H9 (cell line): Measurements from ENCODE around the gene HOXB8. TPM values are rescaled to one million over a fixed set of nuclear protein-coding genes. Genes with fewer than 3 reads are reported as not detected.

Source experiments
- DNase-seq: peaks from one replicate; pipeline ENCODE4 v3.0.0-alpha.2; 2017
- H2AFZ ChIP-seq: one replicate; pipeline ENCODE4 v1.6.1; 2013; ENCODE audit warnings: mild to moderate bottlenecking, low read length, control low read depth, moderate library complexity
- H2AK5ac ChIP-seq: 2 replicates; pipeline ENCODE4 v1.6.1; 2013; ENCODE audit warnings: low read length, control low read depth, mixed read lengths; ENCODE audit not compliant: insufficient read length
- H2BK120ac ChIP-seq: one replicate; pipeline ENCODE4 v1.6.1; 2013; ENCODE audit warnings: low read depth, mild to moderate bottlenecking, low read length, control low read depth, inconsistent platforms; ENCODE audit not compliant: poor library complexity, severe bottlenecking
- H2BK12ac ChIP-seq: 2 replicates; pipeline ENCODE4 v1.6.1; 2013; ENCODE audit warnings: low read length, control low read depth, mixed read lengths, low read depth; ENCODE audit not compliant: insufficient read length
- H2BK15ac ChIP-seq: 2 replicates; pipeline ENCODE4 v1.6.1; 2013; ENCODE audit warnings: low read depth, low read length, control low read depth
- H2BK20ac ChIP-seq: one replicate; pipeline ENCODE4 v1.6.1; 2013; ENCODE audit warnings: low read depth, mild to moderate bottlenecking, low read length, control low read depth, inconsistent platforms; ENCODE audit not compliant: poor library complexity, severe bottlenecking
- H2BK5ac ChIP-seq: 2 replicates; pipeline ENCODE4 v1.6.1; 2013; ENCODE audit warnings: low read length, control low read depth, mixed read lengths; ENCODE audit not compliant: insufficient read length
- H3K14ac ChIP-seq: 2 replicates; pipeline ENCODE4 v1.6.1; 2013; ENCODE audit warnings: low read length, control low read depth; ENCODE audit not compliant: insufficient read depth
- H3K18ac ChIP-seq: 2 replicates; pipeline ENCODE4 v1.6.1; 2013; ENCODE audit warnings: low read depth, mild to moderate bottlenecking, mixed read lengths, low read length, control low read depth; ENCODE audit not compliant: insufficient read length
- H3K23ac ChIP-seq: 2 replicates; pipeline ENCODE4 v1.6.1; 2013; ENCODE audit warnings: low read length, control low read depth, mixed read lengths, low read depth; ENCODE audit not compliant: insufficient read length
- H3K23me2 ChIP-seq: 2 replicates; pipeline ENCODE4 v1.6.1; 2013; ENCODE audit warnings: low read depth, mild to moderate bottlenecking, mixed read lengths, low read length, control low read depth; ENCODE audit not compliant: insufficient read length, poor library complexity, severe bottlenecking
- H3K27ac ChIP-seq: 2 replicates; pipeline ENCODE4 v1.5.1; 2013; ENCODE audit warnings: low read length, control low read depth, mixed read lengths, low read depth; ENCODE audit not compliant: insufficient read length
- H3K27me3 ChIP-seq: 2 replicates; pipeline ENCODE4 v1.6.1; 2013; ENCODE audit warnings: low read length, control low read depth, inconsistent platforms; ENCODE audit not compliant: insufficient read depth
- H3K4ac ChIP-seq: 2 replicates; pipeline ENCODE4 v1.6.1; 2013; ENCODE audit warnings: low read depth, mild to moderate bottlenecking, control low read depth, inconsistent platforms, low read length, moderate library complexity
- H3K4me1 ChIP-seq: 2 replicates; pipeline ENCODE4 v1.6.1; 2013; ENCODE audit warnings: low read length, control low read depth, inconsistent platforms; ENCODE audit not compliant: insufficient read depth
- H3K4me2 ChIP-seq: 2 replicates; pipeline ENCODE4 v1.6.1; 2013; ENCODE audit warnings: low read length, control low read depth, mixed read lengths; ENCODE audit not compliant: insufficient read length, insufficient read depth
- H3K56ac ChIP-seq: 2 replicates; pipeline ENCODE4 v1.6.1; 2013; ENCODE audit warnings: low read depth, mild to moderate bottlenecking, mixed read lengths, low read length, control low read depth; ENCODE audit not compliant: insufficient read length
- H3K79me1 ChIP-seq: 2 replicates; pipeline ENCODE4 v1.6.1; 2013; ENCODE audit warnings: low read depth, mild to moderate bottlenecking, moderate library complexity, low read length, control low read depth, inconsistent platforms; ENCODE audit not compliant: insufficient read depth, poor library complexity, severe bottlenecking
- H3K79me2 ChIP-seq: 2 replicates; pipeline ENCODE4 v1.6.1; 2013; ENCODE audit warnings: low read length, control low read depth, inconsistent platforms; ENCODE audit not compliant: insufficient read depth
- H3K9ac ChIP-seq: 2 replicates; pipeline ENCODE4 v1.6.1; 2013; ENCODE audit warnings: low read length, control low read depth, mixed read lengths; ENCODE audit not compliant: insufficient read length; ENCODE audit errors: extremely low read depth
- H3K9me3 ChIP-seq: one replicate; pipeline ENCODE4 v1.6.1; 2013; ENCODE audit warnings: low read depth, low read length, inconsistent platforms; ENCODE audit not compliant: control insufficient read depth
- H3T11ph ChIP-seq: one replicate; pipeline ENCODE4 v1.6.1; 2013; ENCODE audit warnings: mild to moderate bottlenecking, low read length, control low read depth, inconsistent platforms
- H4K20me1 ChIP-seq: one replicate; pipeline ENCODE4 v1.6.1; 2013; ENCODE audit not compliant: control insufficient read depth, insufficient read length, insufficient read depth
- H4K5ac ChIP-seq: 2 replicates; pipeline ENCODE4 v1.6.1; 2013; ENCODE audit warnings: low read depth, mild to moderate bottlenecking, mixed read lengths, low read length, control low read depth; ENCODE audit not compliant: insufficient read length
- H4K8ac ChIP-seq: replicated peaks from 2 replicates; pipeline ENCODE4 v1.6.1; 2013; ENCODE audit warnings: low read length, control low read depth, mixed read lengths, low read depth; ENCODE audit not compliant: insufficient read length
- H4K91ac ChIP-seq: 2 replicates; pipeline ENCODE4 v1.6.1; 2013; ENCODE audit warnings: low read depth, mild to moderate bottlenecking, moderate library complexity, mixed read lengths, low read length, control low read depth; ENCODE audit not compliant: insufficient read length
- H3K27ac Mint-ChIP-seq, 3 experiments: 2 replicates in 2 of 3; 3 replicates in 1 of 3; pipeline ENCODE4 v1.8.0; 2020 to 2021; ENCODE audit warnings: mixed read lengths in 3 of 3, mild to moderate bottlenecking in 1 of 3, moderate library complexity in 1 of 3
- H3K27me3 Mint-ChIP-seq: 2 replicates; pipeline ENCODE4 v1.8.0; 2021; ENCODE audit warnings: low read depth, mild to moderate bottlenecking, moderate library complexity, mixed read lengths
- H3K36me3 Mint-ChIP-seq, 3 experiments: 2 replicates in 2 of 3; 3 replicates in 1 of 3; pipeline ENCODE4 v1.8.0; 2020 to 2021; ENCODE audit warnings: low read depth in 3 of 3, mixed read lengths in 3 of 3; ENCODE audit not compliant: insufficient read depth in 1 of 3
- H3K4me1 Mint-ChIP-seq, 2 experiments: 2 replicates each; pipeline ENCODE4 v1.8.0; 2020; ENCODE audit warnings: mixed read lengths in 2 of 2
- H3K4me3 Mint-ChIP-seq, 2 experiments: 2 replicates in 1 of 2; 3 replicates in 1 of 2; pipeline ENCODE4 v1.8.0; 2020 to 2021; ENCODE audit warnings: mild to moderate bottlenecking in 2 of 2, mixed read lengths in 2 of 2, moderate library complexity in 1 of 2
- H3K9me3 Mint-ChIP-seq, 2 experiments: 2 replicates in 1 of 2; 3 replicates in 1 of 2; pipeline ENCODE4 v1.8.0; 2020; ENCODE audit warnings: mild to moderate bottlenecking in 2 of 2, mixed read lengths in 2 of 2, moderate library complexity in 1 of 2
- CTCF ChIP-seq: fragments of 200-600 bp; sonication (generic); conservative IDR thresholded peaks from 3 replicates; pipeline ENCODE4 v1.8.0; 2021; ENCODE audit warnings: antibody characterized with exemption, mild to moderate bottlenecking
- WGBS: extraction: QIAGEN DNeasy Blood & Tissue Kit; methylation state at CpG from one replicate; pipeline ENCODE4 v1.1.7; 2013; ENCODE audit warnings: missing lambda C conversion rate, low lambda C conversion rate, mixed read lengths; ENCODE audit not compliant: insufficient read length; ENCODE audit errors: extremely low coverage; 5-methylcytosine and 5-hydroxymethylcytosine counted together
- total RNA-seq: library from RNA; stranded (reverse); gene quantifications from 2 replicates; pipeline ENCODE4 v1.2.1, GENCODE V29; 2021

Gene HOXB8
- total RNA-seq, 1 experiment from 2014 or later, result not detected

- H3K4me1 Mint-ChIP-seq, result peaks cover 6 to 18% of the 10 kb centered on the region in 2 experiments
Observed at GRCh38 chr17:48566717-48567116, 48.4 kb downstream of the HOXB8 start.

More at GRCh38 chr17:48566717-48567116, 48.4 kb downstream of the HOXB8 start:
- no CpG with 5 or more reads among the region's 2 CpGs for WGBS
- Histone ChIP-seq H4K20me1 (peaks cover 4% of the 10 kb centered on the region), H3K79me2 (no peaks in the 10 kb centered on the region), H2BK12ac (no peak overlapping the region), H3K9me3 (no peaks in the 10 kb centered on the region), H3K4me1 (peaks cover 2% of the 10 kb centered on the region; the same call in 1 of the 2 replicates), H3K27me3 (peaks cover 99% of the 10 kb centered on the region), H3K18ac (no peak overlapping the region), H3K4ac (no peak overlapping the region), H3K9ac (no peak overlapping the region), H3K27ac (no peak overlapping the region), H3K23ac (no peak overlapping the region), H2BK20ac (no peak overlapping the region), H2AFZ (no peak overlapping the region), H4K8ac (no peak overlapping the region), H3K4me2 (no peak overlapping the region), H3K23me2 (no peaks in the 10 kb centered on the region), H3T11ph (no peak overlapping the region), H3K56ac (no peak overlapping the region), H2AK5ac (no peak overlapping the region), H4K91ac (no peak overlapping the region), H2BK15ac (no peak overlapping the region), H3K79me1 (no peaks in the 10 kb centered on the region), H3K14ac (no peak overlapping the region), H2BK120ac (no peak overlapping the region), H2BK5ac (no peak overlapping the region), H4K5ac (no peak overlapping the region)
- TF ChIP-seq CTCF, result no peak
- Mint-ChIP-seq H3K36me3 (no peaks in the 10 kb centered on the region; a peak in 2 of 7 replicates), H3K27ac (no peak overlapping the region), H3K27me3 (peaks cover 23% of the 10 kb centered on the region), H3K4me3 (no peak overlapping the region), H3K9me3 (peaks cover 0 to 7% of the 10 kb centered on the region in 2 experiments; a peak in 2 of 5 replicates)
- no peak for DNase-seq
